Esophagus muscularis mucosa (tissue), 4 donors: ENCODE measurements around the gene MAN1A1. TPM values are rescaled to one million over a fixed set of nuclear protein-coding genes. Genes with fewer than 3 reads are reported as not detected.

Experiments
- DNase-seq: peaks from one replicate; pipeline ENCODE4 v3.0.0-alpha.2; 2017; ENCODE audit errors: extremely low spot score
- H3K27ac ChIP-seq, 4 donors: fragments of 200-600 bp; sonication (generic); replicated peaks in 1 of 4; 1 replicate in 3 of 4; 2 replicates in 1 of 4; pipeline ENCODE4 v1.5.1; 2016 to 2019; ENCODE audit warnings: mild to moderate bottlenecking in 1 of 4
- H3K27me3 ChIP-seq, 4 donors: fragments of 200-600 bp; sonication (generic); one replicate each; pipeline versions ENCODE4 v1.5.1 to v1.6.0; 2016 to 2019
- H3K36me3 ChIP-seq, 4 donors: fragments of 200-600 bp; sonication (generic); one replicate each; pipeline ENCODE4 v1.5.1; 2016 to 2019
- H3K4me1 ChIP-seq, 4 donors: fragments of 200-600 bp; sonication (generic); one replicate each; pipeline ENCODE4 v1.5.1; 2016 to 2019
- H3K4me3 ChIP-seq, 4 donors: fragments of 200-600 bp; sonication (generic); 1 replicate in 2 of 4; 2 replicates in 2 of 4; pipeline ENCODE4 v1.5.1; 2016 to 2019; ENCODE audit warnings: mild to moderate bottlenecking in 4 of 4, moderate library complexity in 1 of 4
- H3K9me3 ChIP-seq, 4 donors: fragments of 200-600 bp; sonication (generic); 1 replicate in 3 of 4; 2 replicates in 1 of 4; pipeline ENCODE4 v1.5.1; 2016 to 2019
- CTCF ChIP-seq, 3 experiments: fragments of 200-600 bp in 2 of 3; fragments of 450-650 bp in 1 of 3; sonication (generic) in 2 of 3; IDR thresholded peaks; one replicate each; pipeline ENCODE4 v1.5.1; 2017 to 2019; ENCODE audit warnings: antibody characterized with exemption in 3 of 3, mild to moderate bottlenecking in 2 of 3, moderate library complexity in 1 of 3
- EP300 ChIP-seq: sonication (generic); formaldehyde crosslinking; IDR thresholded peaks from one replicate; pipeline ENCODE4 v1.6.1; 2017; ENCODE audit warnings: antibody characterized with exemption
- POLR2A ChIP-seq: fragments of 450-650 bp; IDR thresholded peaks from one replicate; pipeline ENCODE4 v1.6.1; 2017; ENCODE audit warnings: antibody characterized with exemption, moderate library complexity, mild to moderate bottlenecking, low read depth
- POLR2AphosphoS5 ChIP-seq, 2 donors: sonication (generic); formaldehyde crosslinking; IDR thresholded peaks; one replicate each; pipeline ENCODE4 v1.6.1; 2017; ENCODE audit warnings: antibody characterized with exemption in 2 of 2
- WGBS: methylation state at CpG from one replicate; pipeline ENCODE4 v1.1.5; 2018; 5-methylcytosine and 5-hydroxymethylcytosine counted together
- intact Hi-C: fragments of 100-400 bp; cut with DNase I; formaldehyde crosslinking; loops from one replicate; pipeline ENCODE4 v1.15.1; 2023
- total RNA-seq, 4 donors: library from RNA; depleted of rRNA; stranded (reverse); fragments of >200 nt; gene quantifications; one replicate each; pipeline versions ENCODE4 v1.1.0 to v1.2.1, GENCODE V29; 2016

The MAN1A1 gene
- total RNA-seq, 4 donors from 2014 or later, result 79.4 to 125 (median 101) TPM

GRCh38 chr6:119348096-119348747 is 1.3 kb downstream of the MAN1A1 start:
- Histone ChIP-seq H3K9me3 (no peaks in the 10 kb centered on the region), H3K27ac (peak overlapping the region; percentile 96 to 98 (median 98)), H3K4me1 (peaks cover 12 to 58% (median 51%) of the 10 kb centered on the region in 4 donors), H3K4me3 (peak overlapping the region; percentile 75 to 97 (median 96)), H3K36me3 (no peaks in the 10 kb centered on the region), H3K27me3 (no peaks in the 10 kb centered on the region)
- intact Hi-C loops, result loop anchor here (5.0 kb wide), 2 partner anchors 194 to 201 kb away; no protein-coding TSS in a partner anchor
- WGBS, result 5% methylated on average over 8 of the region's 35 CpGs
- no peak for DNase-seq
- TF ChIP-seq POLR2AphosphoS5 (IDR thresholded peaks at IDR 0.05), result no peak
- no peak for TF ChIP-seq POLR2A
- TF ChIP-seq EP300, result no peak
- no peak for TF ChIP-seq CTCF (IDR thresholded peaks at IDR 0.05)

- Histone ChIP-seq H3K4me3 (peak overlapping the region; percentile 75 to 97 (median 96)), H3K36me3 (no peaks in the 10 kb centered on the region), H3K27me3 (no peaks in the 10 kb centered on the region), H3K9me3 (no peaks in the 10 kb centered on the region), H3K4me1 (peaks cover 12 to 59% (median 54%) of the 10 kb centered on the region in 4 donors), H3K27ac (peak overlapping the region; percentile 96 to 98 (median 98))
- 28% methylated on average over 13 of the region's 16 CpGs for WGBS
- intact Hi-C loops, result loop anchor here (5.0 kb wide), 2 partner anchors 195 to 200 kb away; no protein-coding TSS in a partner anchor
- no peak for DNase-seq
- TF ChIP-seq EP300, result no peak
- TF ChIP-seq POLR2A, result no peak
- peak in 1 of 2 donors; percentile 19 for TF ChIP-seq POLR2AphosphoS5 (IDR thresholded peaks at IDR 0.05)
- TF ChIP-seq CTCF (IDR thresholded peaks at IDR 0.05), result no peak
Measured at GRCh38 chr6:119347466-119348095, 2.0 kb downstream of the MAN1A1 start.

- Histone ChIP-seq H3K4me3 (peak overlapping the region; percentile 75 to 97 (median 96)), H3K27ac (peak overlapping the region; percentile 96 to 98 (median 98)), H3K9me3 (no peaks in the 10 kb centered on the region), H3K27me3 (no peaks in the 10 kb centered on the region), H3K4me1 (peaks cover 12 to 60% (median 58%) of the 10 kb centered on the region in 4 donors), H3K36me3 (no peaks in the 10 kb centered on the region)
- no peak for DNase-seq
- TF ChIP-seq POLR2AphosphoS5 (IDR thresholded peaks at IDR 0.05) (no peak), CTCF (IDR thresholded peaks at IDR 0.05) (no peak), POLR2A (no peak), EP300 (no peak)
- 13% methylated on average over 1 of the region's 1 CpG for WGBS
- intact Hi-C loops, result loop anchor here (5.0 kb wide), 2 partner anchors 195 to 200 kb away; no protein-coding TSS in a partner anchor
Measured at GRCh38 chr6:119346936-119347335, 2.6 kb downstream of the MAN1A1 start.

- H3K4me3 ChIP-seq, result peak overlapping the region; percentile 75 to 97 (median 96)
- intact Hi-C loops, result loop anchor here (5.0 kb wide), 2 partner anchors 196 to 199 kb away; no protein-coding TSS in a partner anchor
- no peaks in the 10 kb centered on the region for H3K36me3 ChIP-seq
- H3K9me3 ChIP-seq, result no peaks in the 10 kb centered on the region
- DNase-seq, result no peak
- peaks cover 12 to 62% (median 58%) of the 10 kb centered on the region in 4 donors for H3K4me1 ChIP-seq
- TF ChIP-seq EP300 (no peak), POLR2A (no peak), POLR2AphosphoS5 (IDR thresholded peaks at IDR 0.05) (no peak), CTCF (IDR thresholded peaks at IDR 0.05) (no peak)
- WGBS, result 54% methylated on average over 8 of the region's 8 CpGs
- no peaks in the 10 kb centered on the region for H3K27me3 ChIP-seq
- peak overlapping the region; percentile 96 to 98 (median 98) for H3K27ac ChIP-seq
Measured at GRCh38 chr6:119346450-119346849, 3.1 kb downstream of the MAN1A1 start.
